Small intestine (tissue), 7 donors: ENCODE data around the gene PIAS1. TPM values are rescaled to one million over a fixed set of nuclear protein-coding genes. Genes with fewer than 3 reads are reported as not detected.

Experiments used
- DNase-seq, 2 donors: peaks; one replicate each; pipeline versions ENCODE4 v3.0.0 to v3.0.0-alpha.2; 2013
- FAIRE-seq: peaks from 2 replicates; lab custom pipeline; 2012; peaks lifted over from hg19 to GRCh38; lab: Jason Lieb, UNC
- H3K27ac ChIP-seq, 3 donors: one replicate each; pipeline ENCODE4 v1.5.1; 2013; ENCODE audit warnings: low read length in 2 of 3, mild to moderate bottlenecking in 2 of 3, control low read depth in 1 of 3, inconsistent platforms in 1 of 3, low read depth in 1 of 3, moderate library complexity in 1 of 3
- H3K27me3 ChIP-seq, 3 donors: one replicate each; pipeline ENCODE4 v1.6.1; 2013; ENCODE audit warnings: low read length in 3 of 3, inconsistent platforms in 1 of 3; ENCODE audit not compliant: control insufficient read depth in 3 of 3, insufficient read depth in 3 of 3
- H3K36me3 ChIP-seq, 3 donors: one replicate each; pipeline ENCODE4 v1.6.1; 2013; ENCODE audit warnings: low read length in 3 of 3, inconsistent platforms in 1 of 3, low read depth in 1 of 3, mild to moderate bottlenecking in 1 of 3, moderate library complexity in 1 of 3; ENCODE audit not compliant: control insufficient read depth in 3 of 3, insufficient read depth in 2 of 3
- H3K4me1 ChIP-seq, 3 donors: one replicate each; pipeline ENCODE4 v1.6.1; 2013; ENCODE audit warnings: low read length in 2 of 3, inconsistent platforms in 1 of 3, low read depth in 1 of 3, mild to moderate bottlenecking in 1 of 3, moderate library complexity in 1 of 3; ENCODE audit not compliant: control insufficient read depth in 3 of 3, insufficient read depth in 2 of 3
- H3K4me3 ChIP-seq, 3 donors: one replicate each; pipeline ENCODE4 v1.5.1; 2013; ENCODE audit warnings: low read length in 3 of 3, control low read depth in 1 of 3, inconsistent platforms in 1 of 3, low read depth in 1 of 3, mild to moderate bottlenecking in 1 of 3, moderate library complexity in 1 of 3
- H3K9me3 ChIP-seq, 2 donors: one replicate each; pipeline ENCODE4 v1.6.1; 2013; ENCODE audit warnings: low read depth in 1 of 2, low read length in 1 of 2; ENCODE audit not compliant: control insufficient read depth in 2 of 2, insufficient read depth in 1 of 2
- WGBS, 3 donors: extraction: QIAGEN DNeasy Blood & Tissue Kit; methylation state at CpG; one replicate each; pipeline ENCODE4 v1.1.7; 2013; 5-methylcytosine and 5-hydroxymethylcytosine counted together
- polyA plus RNA-seq, 4 donors: library from polyadenylated mRNA; stranded (reverse) in 3 of 4; unstranded in 1 of 4; fragments of 200-250 nt in 3 of 4; fragments of 120-200 nt in 1 of 4; gene quantifications; one replicate each; pipeline versions ENCODE4 v1.2.1 to v1.2.3, GENCODE V29; 2013
- donor health status: healthy with polysubstance abuse.
- donor health status: control.
- donor health status: control.
- donor health status: Bipolar disorder and iron deficiency.
- donor health status: healthy.

Gene PIAS1
- polyA plus RNA-seq, 4 donors = 9.0 to 48.0 (median 20.0) TPM

GRCh38 chr15:68028137-68028887, 25.8 kb upstream of the PIAS1 start:
- Histone ChIP-seq H3K36me3 (no peaks in the 10 kb centered on the region), H3K4me1 (no peaks in the 10 kb centered on the region), H3K27ac (no peak overlapping the region), H3K9me3 (peaks cover 0 to 3% of the 10 kb centered on the region in 2 donors), H3K27me3 (no peaks in the 10 kb centered on the region), H3K4me3 (no peak overlapping the region)
- FAIRE-seq (no peak), DNase-seq (no peak)
- WGBS, 3 donors = 82 to 92% (median 82%) methylated on average over 7 of the region's 7 CpGs

- Histone ChIP-seq H3K9me3 (peaks cover 0 to 3% of the 10 kb centered on the region in 2 donors), H3K4me3 (no peak overlapping the region), H3K36me3 (no peaks in the 10 kb centered on the region), H3K4me1 (no peaks in the 10 kb centered on the region), H3K27me3 (no peaks in the 10 kb centered on the region), H3K27ac (no peak overlapping the region)
- DNase-seq = no peak
- no peak for FAIRE-seq
- 78 to 96% (median 88%) methylated on average over 5 of the region's 5 CpGs for WGBS, 3 donors
Observed at GRCh38 chr15:68028888-68029207, 25.3 kb upstream of the PIAS1 start.

- peaks cover 0 to 3% of the 10 kb centered on the region in 2 donors for H3K9me3 ChIP-seq
- no peaks in the 10 kb centered on the region for H3K4me1 ChIP-seq
- DNase-seq (no peak), FAIRE-seq (no peak)
- H3K27me3 ChIP-seq = no peaks in the 10 kb centered on the region
- H3K4me3 ChIP-seq = no peak overlapping the region
- H3K27ac ChIP-seq = no peak overlapping the region
- no peaks in the 10 kb centered on the region for H3K36me3 ChIP-seq
Observed at GRCh38 chr15:68029959-68030358, 24.2 kb upstream of the PIAS1 start.

- Histone ChIP-seq H3K4me1 (no peaks in the 10 kb centered on the region), H3K9me3 (peaks cover 0 to 7% of the 10 kb centered on the region in 2 donors), H3K27me3 (no peaks in the 10 kb centered on the region), H3K27ac (no peak overlapping the region), H3K36me3 (no peaks in the 10 kb centered on the region), H3K4me3 (no peak overlapping the region)
- DNase-seq (no peak), FAIRE-seq (no peak)
- 40 to 80% (median 72%) methylated on average over 2 of the region's 2 CpGs for WGBS, 3 donors
Observed at GRCh38 chr15:68031404-68031803, 22.7 kb upstream of the PIAS1 start.

- no peak overlapping the region for H3K4me3 ChIP-seq
- H3K9me3 ChIP-seq = peaks cover 0 to 10% of the 10 kb centered on the region in 2 donors
- 38 to 67% (median 60%) methylated on average over 1 of the region's 1 CpG for WGBS, 3 donors
- no peaks in the 10 kb centered on the region for H3K36me3 ChIP-seq
- no peaks in the 10 kb centered on the region for H3K4me1 ChIP-seq
- DNase-seq (no peak), FAIRE-seq (no peak)
- no peak overlapping the region for H3K27ac ChIP-seq
- no peaks in the 10 kb centered on the region for H3K27me3 ChIP-seq
Observed at GRCh38 chr15:68032672-68033071, 21.4 kb upstream of the PIAS1 start.

GRCh38 chr15:68034081-68034480, 20.0 kb upstream of the PIAS1 start:
- Histone ChIP-seq H3K9me3 (peaks cover 0 to 8% of the 10 kb centered on the region in 2 donors), H3K4me3 (no peak overlapping the region), H3K36me3 (no peaks in the 10 kb centered on the region), H3K4me1 (no peaks in the 10 kb centered on the region), H3K27me3 (no peaks in the 10 kb centered on the region), H3K27ac (no peak overlapping the region)
- FAIRE-seq (no peak), DNase-seq (no peak)
- WGBS, 3 donors = 79 to 94% (median 89%) methylated on average over 3 of the region's 3 CpGs

GRCh38 chr15:68034719-68035293, 19.3 kb upstream of the PIAS1 start:
- Histone ChIP-seq H3K36me3 (no peaks in the 10 kb centered on the region), H3K4me1 (no peaks in the 10 kb centered on the region), H3K9me3 (peaks cover 0 to 8% of the 10 kb centered on the region in 2 donors), H3K27me3 (no peaks in the 10 kb centered on the region), H3K4me3 (no peak overlapping the region), H3K27ac (no peak overlapping the region)
- DNase-seq = no peak
- 86 to 97% (median 95%) methylated on average over 1 of the region's 1 CpG for WGBS, 3 donors
- FAIRE-seq = no peak

GRCh38 chr15:68038246-68038645, 15.9 kb upstream of the PIAS1 start:
- no peak overlapping the region for H3K27ac ChIP-seq
- no peak for FAIRE-seq
- H3K27me3 ChIP-seq = no peaks in the 10 kb centered on the region
- no peaks in the 10 kb centered on the region for H3K36me3 ChIP-seq
- 79 to 92% (median 82%) methylated on average over 2 of the region's 2 CpGs for WGBS, 3 donors
- no peak for DNase-seq
- no peak overlapping the region for H3K4me3 ChIP-seq
- H3K4me1 ChIP-seq = no peaks in the 10 kb centered on the region
- peaks cover 0 to 12% of the 10 kb centered on the region in 2 donors for H3K9me3 ChIP-seq
